ENCODE measurements around the gene AGO3.

AGO3 gene

DNA sequence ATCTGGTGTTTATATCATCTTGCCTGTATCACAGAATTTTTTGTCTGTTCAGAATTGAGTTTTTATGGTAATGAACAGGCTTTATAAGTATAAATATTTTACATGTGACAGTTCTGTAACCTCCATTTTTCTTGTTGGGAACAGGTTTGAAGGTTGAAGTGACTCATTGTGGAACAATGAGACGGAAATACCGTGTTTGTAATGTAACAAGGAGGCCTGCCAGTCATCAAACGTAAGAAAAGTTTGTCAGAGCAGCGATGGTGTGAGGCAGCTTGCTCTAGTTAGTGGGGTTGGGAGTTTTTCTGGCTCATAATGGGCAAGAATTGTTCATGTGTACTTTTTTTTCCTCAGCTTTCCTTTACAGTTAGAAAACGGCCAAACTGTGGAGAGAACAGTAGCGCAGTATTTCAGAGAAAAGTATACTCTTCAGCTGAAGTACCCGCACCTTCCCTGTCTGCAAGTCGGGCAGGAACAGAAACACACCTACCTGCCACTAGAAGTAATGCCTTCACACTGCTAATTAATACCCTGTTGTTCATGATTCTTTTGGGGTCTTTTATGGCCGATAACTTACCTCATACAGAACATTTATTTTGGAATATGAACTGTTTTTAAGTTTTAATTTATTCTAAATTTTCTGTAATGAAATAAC, 77.8 kb downstream of the AGO3 start:
- TF ChIP-seq ZNF274 (IDR thresholded peaks at IDR 0.05; ENCODE audit: low read depth, low read length) = no peak
- no peak overlapping the region for H3K4me3 ChIP-seq (ENCODE audit: low read length)

DNA sequence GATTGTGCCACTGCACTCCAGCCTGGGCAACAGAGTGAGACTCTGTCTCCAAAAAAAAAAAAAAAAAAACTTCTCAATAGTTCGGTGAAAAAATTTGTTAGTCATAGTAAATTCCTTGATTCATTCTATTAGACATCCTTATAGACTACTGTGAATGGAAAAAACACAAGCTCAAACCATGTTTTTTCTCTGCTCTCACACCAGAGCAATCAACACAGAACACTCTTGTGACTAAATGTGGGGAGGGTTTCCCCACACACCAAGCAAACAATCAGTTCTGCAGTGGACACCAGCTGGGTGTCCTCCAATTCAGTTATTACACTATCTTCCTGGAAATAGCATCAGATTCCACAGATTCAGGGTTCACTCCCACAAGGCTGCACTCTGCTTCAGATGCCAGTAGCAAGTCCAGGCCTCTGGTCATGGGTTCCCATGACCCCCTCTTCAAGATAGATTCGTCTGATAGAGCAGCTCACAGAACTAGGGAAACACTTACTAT, 83.9 kb downstream of the AGO3 start:
- no peak overlapping the region for H3K4me3 ChIP-seq (ENCODE audit: low read length)
- TF ChIP-seq ZNF274 (IDR thresholded peaks at IDR 0.05; ENCODE audit: low read depth, low read length) = no peak

DNA sequence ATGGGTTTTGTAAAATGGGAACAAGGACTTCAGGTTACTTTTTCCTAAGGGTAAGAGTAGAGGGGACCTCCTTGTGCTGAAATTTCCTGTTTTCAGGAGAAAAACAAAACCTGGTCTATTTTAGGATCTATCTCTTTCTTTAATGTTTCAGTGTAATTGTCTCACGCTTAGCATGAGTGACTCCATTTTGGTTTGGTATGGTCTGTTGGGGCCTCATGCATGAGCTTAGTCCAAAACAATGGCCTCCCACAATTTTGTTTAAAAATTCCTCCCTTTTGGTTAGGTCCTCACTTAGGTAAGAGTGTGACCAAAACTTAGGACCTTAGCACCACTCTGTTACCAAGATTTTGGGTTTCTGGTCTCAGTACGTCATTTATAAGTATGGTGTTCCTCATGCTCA, 85.8 kb downstream of the AGO3 start:
- no peak for TF ChIP-seq ZNF274 (IDR thresholded peaks at IDR 0.05; ENCODE audit: low read depth, low read length)
- H3K4me3 ChIP-seq (ENCODE audit: low read length) = no peak overlapping the region

DNA sequence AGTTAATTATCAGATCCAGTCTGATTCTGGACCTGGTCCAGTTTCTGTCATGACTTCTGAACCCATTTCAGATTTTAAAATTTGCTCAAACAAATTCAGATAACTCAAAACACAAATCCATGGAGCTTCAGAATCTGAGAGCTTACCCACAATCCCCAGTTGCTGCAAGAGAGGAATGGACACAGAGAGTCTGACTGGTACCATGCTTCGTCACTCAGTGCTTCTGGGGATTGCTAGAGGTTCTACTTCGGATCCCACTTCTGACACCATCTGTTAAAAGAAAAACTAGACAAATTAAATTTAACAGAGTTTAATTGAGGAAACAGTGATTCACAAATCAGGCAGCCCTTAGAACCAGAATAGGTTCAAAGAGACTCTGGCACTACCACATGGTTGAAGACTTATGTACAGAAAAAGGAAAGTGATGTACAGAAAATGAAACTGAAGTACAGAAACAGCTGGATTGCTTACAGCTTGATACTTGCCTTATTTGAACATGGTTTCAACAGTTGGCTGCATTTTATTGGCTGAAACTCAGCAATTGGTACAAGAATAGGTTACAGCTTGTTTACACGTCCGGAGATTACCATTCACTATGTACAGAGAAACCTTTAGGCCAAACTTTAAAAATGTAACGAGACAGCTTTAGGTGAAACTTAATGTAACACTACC, 92.3 kb downstream of the AGO3 start:
- peak overlapping the region; percentile 68 for H3K4me3 ChIP-seq (ENCODE audit: low read length)
- TF ChIP-seq ZNF274 (IDR thresholded peaks at IDR 0.05; ENCODE audit: low read depth, low read length) = no peak

DNA sequence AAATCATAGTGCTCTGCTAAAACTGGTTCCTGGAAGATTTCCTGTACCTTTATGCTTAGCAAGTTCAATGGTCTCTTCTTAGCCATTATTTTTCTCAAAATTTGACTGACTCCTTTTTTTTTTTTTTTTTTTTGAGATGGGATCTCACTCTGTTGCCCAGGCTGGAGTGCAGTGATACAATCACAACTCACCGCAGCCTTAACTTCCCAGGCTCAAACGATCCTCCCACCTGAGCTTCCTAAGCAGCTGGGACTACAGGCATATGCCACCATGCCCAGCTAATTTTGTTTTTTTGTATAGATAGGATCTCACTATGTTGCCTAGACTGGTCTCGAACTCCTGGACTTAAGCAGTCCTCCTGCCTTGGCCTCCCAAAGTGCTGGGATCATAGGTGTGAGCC, 93.1 kb downstream of the AGO3 start:
- peak overlapping the region; percentile 34; the same call in 1 of the 2 replicates for H3K4me3 ChIP-seq (ENCODE audit: low read length)

DNA sequence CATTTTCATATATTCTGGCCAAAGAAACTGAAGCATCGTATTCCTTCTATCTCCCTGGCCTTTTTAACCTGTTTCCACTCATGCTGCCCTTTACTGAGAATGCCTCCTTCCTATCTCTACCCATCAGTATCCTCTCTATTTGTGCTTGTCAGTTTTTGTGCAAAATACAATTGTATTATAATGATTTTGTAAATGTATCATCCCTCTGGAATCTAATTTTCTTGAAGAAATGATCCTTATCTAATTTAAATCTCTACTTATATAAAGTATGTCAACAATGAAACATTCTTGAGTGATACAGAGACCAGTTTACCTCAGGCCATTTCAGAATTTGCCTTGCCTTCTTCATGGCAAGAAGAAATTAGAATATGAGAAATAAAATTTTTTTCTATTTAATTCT, 93.9 kb downstream of the AGO3 start:
- no peak overlapping the region for H3K4me3 ChIP-seq (ENCODE audit: low read length)
- TF ChIP-seq ZNF274 (IDR thresholded peaks at IDR 0.05; ENCODE audit: low read depth, low read length) = no peak

DNA sequence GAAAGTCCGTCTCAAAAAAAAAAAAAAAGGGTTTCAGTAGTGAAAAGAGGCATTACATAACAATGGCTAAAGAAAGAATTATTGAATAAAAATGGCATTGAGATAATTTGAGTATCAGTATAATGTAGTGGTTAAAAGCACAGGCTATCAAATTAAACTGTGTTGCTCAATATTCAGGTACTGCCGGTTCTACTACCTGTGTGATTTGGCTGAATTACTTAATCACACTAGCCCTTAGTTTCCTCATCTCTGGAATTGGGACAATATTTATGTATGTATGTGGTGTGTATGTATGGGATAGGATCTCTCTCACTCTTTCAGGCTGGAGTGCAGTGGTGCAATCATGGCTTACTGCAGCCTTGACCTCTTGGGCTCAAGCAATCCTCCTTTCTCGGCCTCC, 96.9 kb downstream of the AGO3 start:
- no peak overlapping the region for H3K4me3 ChIP-seq (ENCODE audit: low read length)
- TF ChIP-seq ZNF274 (IDR thresholded peaks at IDR 0.05; ENCODE audit: low read depth, low read length) = no peak

DNA sequence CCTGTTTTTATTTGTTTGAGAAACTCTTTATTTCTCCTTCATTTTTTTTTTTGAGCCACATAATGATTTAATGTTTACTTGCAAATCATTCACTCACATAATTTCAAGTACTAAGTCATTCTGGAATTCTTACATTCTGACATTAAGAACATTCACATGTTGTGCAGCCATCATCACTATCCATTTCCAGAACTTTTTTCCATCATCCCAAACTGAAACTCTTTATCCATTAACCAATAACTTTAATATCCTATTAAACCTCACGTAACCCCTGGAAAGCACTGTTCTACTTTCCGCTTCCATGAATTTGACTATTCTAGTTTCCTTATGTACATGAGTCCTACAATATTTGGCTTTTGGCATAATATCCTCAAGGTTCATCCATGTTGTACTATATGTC, 100.5 kb downstream of the AGO3 start:
- TF ChIP-seq ZNF274 (IDR thresholded peaks at IDR 0.05; ENCODE audit: low read depth, low read length) = no peak
- no peak overlapping the region for H3K4me3 ChIP-seq (ENCODE audit: low read length)

DNA sequence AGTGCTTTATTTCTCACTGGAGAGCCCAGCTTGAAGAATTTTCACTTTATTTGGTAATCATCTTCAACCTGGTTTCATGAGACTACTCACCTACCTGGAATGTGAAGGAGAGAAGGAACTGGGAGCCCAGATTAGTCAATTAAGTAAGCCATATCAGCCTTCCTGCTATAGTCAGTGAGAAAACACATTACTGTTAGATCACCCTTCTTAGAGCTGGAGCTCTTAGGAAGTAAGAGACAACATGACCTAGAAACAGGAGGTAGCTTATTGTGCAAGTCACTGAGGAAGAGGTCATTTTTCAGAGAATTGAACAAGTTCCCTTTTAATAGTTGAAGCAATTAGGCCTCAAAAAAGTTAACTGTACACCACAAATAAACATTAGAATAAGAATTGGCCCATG, 103.8 kb downstream of the AGO3 start:
- no peak for TF ChIP-seq ZNF274 (IDR thresholded peaks at IDR 0.05; ENCODE audit: low read depth, low read length)
- no peak overlapping the region for H3K4me3 ChIP-seq (ENCODE audit: low read length)

DNA sequence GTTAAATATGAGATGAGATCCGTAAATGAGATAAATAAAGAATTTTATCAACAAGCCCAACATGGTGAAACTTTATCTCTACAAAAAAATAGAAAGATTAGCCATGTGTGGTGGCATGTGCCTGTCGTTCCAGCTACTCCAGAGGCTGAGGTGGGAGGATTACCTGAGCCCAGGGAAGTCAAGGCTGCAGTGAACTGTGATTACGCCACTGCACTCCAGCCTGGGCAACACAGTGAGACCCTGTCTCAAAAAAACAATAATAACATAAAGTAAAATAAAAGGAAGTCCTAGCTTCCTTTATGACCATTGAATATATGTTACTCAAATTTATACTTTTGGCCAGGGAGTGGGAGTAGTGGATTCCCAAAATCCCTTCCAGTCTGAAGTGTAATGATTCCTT, 104.2 kb downstream of the AGO3 start:
- no peak for TF ChIP-seq ZNF274 (IDR thresholded peaks at IDR 0.05; ENCODE audit: low read depth, low read length)
- no peak overlapping the region for H3K4me3 ChIP-seq (ENCODE audit: low read length)

DNA sequence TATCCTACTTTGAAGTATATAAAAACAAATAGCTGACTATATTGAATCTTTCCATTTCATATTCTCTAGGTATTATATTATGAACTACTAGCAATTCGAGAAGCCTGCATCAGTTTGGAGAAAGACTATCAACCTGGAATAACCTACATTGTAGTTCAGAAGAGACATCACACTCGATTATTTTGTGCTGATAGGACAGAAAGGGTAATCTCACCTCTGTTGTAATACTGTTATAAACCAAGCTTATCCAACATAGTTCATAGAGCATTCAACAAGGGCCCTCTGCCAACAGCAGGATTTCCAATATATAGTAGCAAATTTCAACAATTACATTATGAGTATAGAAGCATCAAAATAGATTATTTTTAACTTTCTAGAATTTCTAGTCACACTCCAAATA, 109.3 kb downstream of the AGO3 start:
- no peak overlapping the region for H3K4me3 ChIP-seq (ENCODE audit: low read length)
- no peak for TF ChIP-seq ZNF274 (IDR thresholded peaks at IDR 0.05; ENCODE audit: low read depth, low read length)

DNA sequence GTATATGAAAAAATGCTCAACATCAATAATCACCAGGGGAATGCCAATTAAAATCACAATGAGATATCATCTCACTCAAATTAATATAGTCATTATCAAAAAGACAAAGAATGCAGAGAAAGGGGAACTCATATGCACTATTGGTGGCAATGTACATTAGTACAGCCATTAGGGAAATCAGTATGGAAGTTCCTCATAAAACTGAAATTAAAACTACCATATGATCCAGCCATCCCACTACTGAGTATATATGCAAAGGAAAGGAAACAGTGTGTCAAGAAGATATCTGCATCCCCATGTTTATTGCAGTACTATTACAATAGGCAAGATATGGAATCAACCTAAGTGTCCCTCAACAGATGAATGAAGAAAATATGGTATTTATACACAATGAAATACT, 120.9 kb downstream of the AGO3 start:
- no peak for TF ChIP-seq ZNF274 (IDR thresholded peaks at IDR 0.05; ENCODE audit: low read depth, low read length)
- no peak overlapping the region for H3K4me3 ChIP-seq (ENCODE audit: low read length)

DNA sequence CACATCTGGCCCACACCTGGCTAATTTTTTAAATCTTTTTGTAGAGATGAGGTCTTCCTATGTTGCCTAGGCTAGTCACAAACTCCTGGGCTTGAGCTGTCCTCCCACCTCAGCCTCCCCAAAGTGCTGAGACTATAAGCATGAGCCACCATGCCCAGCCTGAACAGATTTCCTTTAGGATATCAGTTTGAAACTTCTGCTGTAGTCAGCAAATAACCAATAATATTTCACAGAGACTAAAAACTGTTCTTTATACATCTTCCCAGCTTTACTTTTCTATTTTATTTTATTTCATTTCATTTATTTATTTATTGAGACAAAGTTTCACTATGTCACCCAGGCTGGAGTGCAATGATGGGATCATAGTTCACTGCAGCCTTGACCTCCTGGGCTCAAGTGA, 123.1 kb downstream of the AGO3 start:
- no peak overlapping the region for H3K4me3 ChIP-seq (ENCODE audit: low read length)
- TF ChIP-seq ZNF274 (IDR thresholded peaks at IDR 0.05; ENCODE audit: low read depth, low read length) = no peak

DNA sequence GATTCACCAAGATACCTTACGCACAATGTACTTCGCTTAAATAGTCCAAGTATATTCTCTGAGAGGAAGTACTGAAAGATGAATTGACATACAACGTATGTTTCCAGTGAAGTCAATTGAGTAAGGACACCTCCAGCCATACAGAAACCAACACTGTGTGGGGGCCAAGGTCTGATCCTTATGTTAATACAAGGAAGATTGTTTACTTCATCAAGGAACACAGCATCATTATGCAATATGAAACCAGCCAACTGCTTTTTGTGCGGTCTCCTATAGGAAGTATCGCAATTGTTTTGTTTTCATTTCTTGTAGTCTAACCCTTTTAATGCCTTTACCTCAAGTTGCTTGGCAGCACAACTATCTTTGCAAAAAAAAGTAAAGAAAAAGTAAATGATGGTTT, 124.8 kb downstream of the AGO3 start:
- H3K4me3 ChIP-seq (ENCODE audit: low read length) = no peak overlapping the region
- no peak for TF ChIP-seq ZNF274 (IDR thresholded peaks at IDR 0.05; ENCODE audit: low read depth, low read length)

DNA sequence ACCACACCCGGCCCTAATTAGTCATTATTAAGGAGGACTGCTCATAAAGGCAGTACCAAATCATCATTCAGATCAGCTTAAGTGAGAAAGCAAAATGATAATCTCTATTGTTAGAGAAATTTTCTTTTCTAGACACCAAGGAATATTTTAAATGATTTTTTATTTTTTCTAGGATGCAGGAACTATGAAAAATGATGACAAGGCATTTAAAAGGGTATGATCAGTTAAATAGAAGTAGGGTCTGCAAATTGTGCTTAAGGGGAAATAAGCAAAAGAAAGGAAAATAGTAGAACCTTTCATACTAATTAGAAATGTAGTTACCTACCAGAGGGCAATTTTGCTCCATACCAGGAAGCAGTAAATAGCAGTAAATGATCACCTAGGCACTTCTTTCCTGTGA, 131.4 kb downstream of the AGO3 start:
- TF ChIP-seq ZNF274 (IDR thresholded peaks at IDR 0.05; ENCODE audit: low read depth, low read length) = no peak
- H3K4me3 ChIP-seq (ENCODE audit: low read length) = no peak overlapping the region

DNA sequence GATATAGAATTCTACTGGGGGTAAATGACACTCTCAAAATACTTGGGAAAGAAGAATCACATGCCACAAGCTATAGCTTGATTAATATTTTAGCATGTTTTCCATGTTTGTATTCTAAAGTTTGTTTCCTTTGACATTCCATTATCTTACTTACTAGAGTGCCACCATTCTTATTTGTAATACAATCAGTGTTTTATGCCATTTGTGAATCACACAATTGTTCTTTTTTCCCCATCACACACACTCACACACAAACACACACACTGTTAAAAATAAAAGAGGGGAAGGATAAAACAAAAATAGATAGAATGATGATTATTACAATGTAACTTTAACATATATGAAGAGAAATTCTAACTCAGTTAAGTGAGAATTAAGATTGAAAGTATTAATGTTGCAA, 137.0 kb downstream of the AGO3 start:
- H3K4me3 ChIP-seq (ENCODE audit: low read length) = no peak overlapping the region
- TF ChIP-seq ZNF274 (IDR thresholded peaks at IDR 0.05; ENCODE audit: low read depth, low read length) = no peak

Measured in GM08714 (cell line).